Left renal pelvis (tissue), 4 donors: ENCODE results near the gene CADPS2. TPM values are rescaled to one million over a fixed set of nuclear protein-coding genes. Genes with fewer than 3 reads are reported as not detected.
"Not testable (repeated sequence)": the region's sequence is repeated elsewhere in the genome, so short reads cannot be mapped to it uniquely, and the experiment has no call there.

ENCODE experiments used
- DNase-seq, 4 donors: peaks; one replicate each; pipeline ENCODE4 v3.0.0-alpha.2; 2013; ENCODE audit warnings: low read depth in 4 of 4, low spot score in 3 of 4
- polyA plus RNA-seq, 4 donors: library from polyadenylated mRNA; unstranded; fragments of 120-200 nt; gene quantifications; one replicate each; pipeline ENCODE4 v1.2.1, GENCODE V29; 2013; ENCODE audit not compliant: insufficient read length in 4 of 4

The CADPS2 gene
- polyA plus RNA-seq, 4 donors: 42.6 to 124 (median 54.3) TPM

GRCh38 chr7:122719010-122719578 is 167.2 kb downstream of the CADPS2 start:
- no peak for DNase-seq

DNA sequence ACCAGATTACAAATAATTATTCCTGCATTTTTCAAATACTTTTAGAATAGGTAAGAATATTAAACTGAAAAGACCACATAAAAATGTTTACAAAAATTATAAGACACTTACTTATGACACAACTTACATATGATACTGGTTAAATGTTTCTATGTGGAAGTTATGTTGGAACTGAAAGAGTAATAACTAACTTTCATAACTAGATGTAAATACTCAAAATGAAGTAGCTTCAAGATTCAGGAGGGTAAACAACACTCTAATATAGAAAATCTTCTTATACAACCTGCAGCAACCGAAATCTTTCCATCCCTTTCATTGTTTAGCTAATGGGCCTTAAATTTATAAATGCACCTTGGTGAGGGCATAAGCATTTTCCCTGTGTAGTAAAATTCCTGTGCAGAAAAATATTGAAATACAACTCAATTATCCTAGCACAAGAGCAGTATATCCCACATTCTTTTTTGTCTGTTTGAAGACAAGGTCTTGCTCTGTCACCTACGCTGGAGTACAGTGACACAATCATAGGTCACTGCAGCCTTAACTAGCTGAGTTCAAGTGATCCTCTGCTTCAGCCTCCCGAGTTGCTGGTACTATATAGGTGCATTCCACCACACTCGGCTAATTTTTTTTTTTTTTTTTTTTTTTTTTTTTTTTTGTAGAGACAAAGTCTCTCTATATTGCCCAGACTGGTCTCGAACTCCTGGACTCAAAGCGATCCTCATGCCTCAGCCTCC is 168.7 kb downstream of the CADPS2 start:
- no peak for DNase-seq

DNA sequence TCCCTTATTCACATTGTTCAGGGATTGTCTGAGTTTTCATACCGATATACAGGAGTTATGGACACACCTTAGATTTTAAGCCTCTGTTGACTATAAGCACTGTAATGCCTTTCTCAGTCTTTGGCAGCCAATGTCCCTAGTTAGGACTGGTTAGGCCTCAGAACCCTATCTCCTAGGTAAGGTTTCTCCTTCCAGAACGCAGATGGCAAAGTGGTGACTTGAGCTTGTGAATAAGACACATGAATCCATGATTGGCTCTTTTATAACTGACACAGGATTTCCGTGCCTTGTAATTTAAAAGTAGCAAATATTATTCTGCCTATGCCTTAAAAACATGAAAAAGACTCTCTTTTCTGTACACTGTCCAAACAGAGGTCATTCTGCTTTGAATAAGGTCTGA is 171.1 kb downstream of the CADPS2 start:
- DNase-seq: no peak

GRCh38 chr7:122710916-122711315 is 175.3 kb downstream of the CADPS2 start:
- DNase-seq: no peak

DNA sequence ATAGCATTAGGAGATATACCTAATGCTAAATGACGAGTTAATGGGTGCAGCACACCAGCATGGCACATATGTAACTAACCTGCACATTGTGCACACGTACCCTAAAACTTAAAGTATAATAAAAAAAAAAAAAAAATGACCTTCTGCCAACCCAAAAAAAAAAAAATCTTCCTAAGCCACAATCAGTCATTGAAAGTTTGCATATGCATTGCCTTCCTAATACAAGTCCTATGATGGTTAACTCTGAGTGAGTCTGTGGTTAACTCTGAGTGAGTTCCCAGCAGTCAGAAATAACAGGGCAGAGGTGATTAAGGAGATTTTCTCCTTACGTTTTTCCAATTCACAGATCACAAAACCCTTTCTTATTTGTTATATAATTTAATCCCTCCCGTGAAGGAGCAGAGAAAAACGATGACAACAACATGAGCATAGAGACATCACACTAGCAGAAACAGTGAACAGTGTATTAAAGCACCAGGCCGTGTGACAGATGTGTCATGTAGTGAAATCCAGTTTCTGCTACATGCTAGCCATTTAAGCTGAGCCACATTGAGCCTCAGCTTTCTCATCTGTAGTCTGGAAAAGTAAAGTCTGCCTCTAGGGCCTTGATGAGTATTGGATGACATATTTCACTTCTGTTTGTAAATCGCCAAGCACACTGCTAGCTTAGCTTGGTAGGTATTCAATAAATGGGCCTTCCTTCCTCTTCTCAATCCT is 176.2 kb downstream of the CADPS2 start:
- DNase-seq: no peak

GRCh38 chr7:122706836-122707235 is 179.4 kb downstream of the CADPS2 start:
- no peak for DNase-seq

GRCh38 chr7:122702872-122703510 is 183.3 kb downstream of the CADPS2 start, which contains the start of gene RNF148:
RNF148 (minus strand) TSS chr7:122702922; CDS start chr7:122702750, 172 bp downstream.
- DNase-seq: no peak

- DNase-seq: no peak
Observed at GRCh38 chr7:122699017-122699416, 187.2 kb downstream of the CADPS2 start, which contains the start of gene RNF133. RNF133 (minus strand) TSS chr7:122699117; CDS start chr7:122698918, 199 bp downstream.

DNA sequence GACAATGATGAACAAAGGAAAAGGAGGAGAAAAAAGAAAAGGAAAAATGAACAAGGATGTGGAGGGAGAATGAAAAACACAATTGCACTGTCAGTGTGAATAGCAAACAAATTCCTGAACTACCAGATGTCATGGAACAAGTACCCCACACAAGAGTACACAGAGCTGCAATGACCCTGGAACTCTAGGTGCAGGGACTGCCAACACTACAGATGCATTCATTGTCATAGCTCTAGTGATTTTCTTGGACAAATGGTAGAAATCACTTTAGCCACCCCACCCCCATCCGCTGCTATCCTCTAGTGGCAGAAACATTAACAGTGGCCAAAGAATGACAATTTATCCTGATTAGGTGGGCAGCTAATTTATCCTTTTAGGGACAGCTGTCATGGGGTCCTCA is 190.4 kb downstream of the CADPS2 start:
- DNase-seq: no peak

DNA sequence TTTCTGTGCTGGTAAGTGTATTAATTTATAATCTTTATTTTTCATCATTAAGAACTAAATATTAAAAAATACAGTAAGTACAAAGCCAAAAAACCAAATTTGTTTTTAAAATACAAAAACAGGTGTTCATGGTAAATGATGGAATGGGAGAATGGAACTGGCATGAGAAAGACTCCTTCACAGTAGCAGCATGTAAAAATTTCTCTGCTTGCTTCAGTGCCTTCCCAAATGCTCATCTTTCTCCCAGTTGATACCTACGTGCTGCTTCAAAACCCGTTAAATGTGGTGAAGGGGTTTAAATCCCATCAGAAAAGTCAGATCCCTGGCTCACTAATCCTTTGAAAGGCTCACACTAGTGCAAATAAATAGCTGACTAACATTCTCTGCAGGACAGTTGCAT is 191.6 kb downstream of the CADPS2 start:
- DNase-seq: no peak

DNA sequence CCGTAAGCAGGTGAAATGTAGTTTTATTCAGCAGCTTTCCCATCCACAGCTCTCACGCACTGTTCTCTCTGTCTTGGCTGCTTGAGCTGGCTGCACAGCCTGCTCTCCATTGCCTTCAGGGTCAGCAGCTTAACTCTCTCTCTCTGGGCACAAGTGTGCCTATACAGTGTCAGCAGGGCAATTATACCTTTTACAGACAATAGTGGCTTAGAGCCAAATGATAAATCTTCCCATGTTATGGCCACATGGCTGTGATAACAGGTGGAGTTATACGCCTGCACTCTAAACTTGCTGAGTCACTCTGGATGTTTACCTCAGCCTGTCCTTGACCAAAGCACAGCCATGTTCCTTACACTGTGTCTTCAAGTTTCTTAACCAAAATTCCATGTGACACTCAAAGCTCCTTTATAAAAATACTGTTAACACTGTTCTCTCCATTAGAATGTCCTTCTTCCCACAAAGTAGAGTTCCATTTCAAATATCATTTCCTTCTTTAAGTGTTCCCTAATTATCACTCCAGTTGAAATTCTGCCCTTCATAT is 193.4 kb downstream of the CADPS2 start:
- DNase-seq: no peak

DNA sequence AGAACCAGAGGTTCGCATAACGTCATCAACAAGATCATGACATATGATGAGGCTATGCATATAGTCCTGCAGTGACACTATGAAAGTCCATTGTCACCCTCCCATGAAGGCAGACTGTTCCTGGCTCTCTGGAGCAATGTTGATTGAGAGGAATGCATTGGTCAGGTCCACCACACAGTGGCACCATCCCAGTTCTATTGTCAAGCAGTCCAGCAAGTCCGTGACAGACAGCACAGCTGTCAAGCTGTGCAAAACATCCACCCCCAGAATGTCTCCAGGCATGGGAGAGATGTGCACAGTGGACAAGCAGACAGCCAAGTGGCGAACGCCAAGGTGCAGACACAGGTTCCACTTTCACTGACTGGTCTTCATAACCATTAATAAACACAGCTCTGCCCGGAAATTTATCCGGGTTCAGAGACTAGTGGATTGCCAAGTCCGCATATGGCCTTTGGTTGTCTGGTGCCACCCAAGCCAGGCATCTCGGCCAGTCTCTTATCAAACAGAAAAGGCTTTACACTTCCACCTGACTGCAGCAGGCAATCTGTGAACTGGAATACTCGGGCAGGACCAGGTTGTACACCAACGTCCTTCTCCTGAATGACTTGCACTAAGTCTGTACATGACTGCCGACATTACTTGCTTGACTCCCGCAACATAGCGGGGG is 194.6 kb downstream of the CADPS2 start:
- no peak for DNase-seq

GRCh38 chr7:122689346-122690109 is 196.7 kb downstream of the CADPS2 start:
- no peak for DNase-seq

GRCh38 chr7:122688400-122688998 is 197.8 kb downstream of the CADPS2 start:
- peak in 3 of 4 donors; percentile 5 to 41 (median 18) for DNase-seq

DNA sequence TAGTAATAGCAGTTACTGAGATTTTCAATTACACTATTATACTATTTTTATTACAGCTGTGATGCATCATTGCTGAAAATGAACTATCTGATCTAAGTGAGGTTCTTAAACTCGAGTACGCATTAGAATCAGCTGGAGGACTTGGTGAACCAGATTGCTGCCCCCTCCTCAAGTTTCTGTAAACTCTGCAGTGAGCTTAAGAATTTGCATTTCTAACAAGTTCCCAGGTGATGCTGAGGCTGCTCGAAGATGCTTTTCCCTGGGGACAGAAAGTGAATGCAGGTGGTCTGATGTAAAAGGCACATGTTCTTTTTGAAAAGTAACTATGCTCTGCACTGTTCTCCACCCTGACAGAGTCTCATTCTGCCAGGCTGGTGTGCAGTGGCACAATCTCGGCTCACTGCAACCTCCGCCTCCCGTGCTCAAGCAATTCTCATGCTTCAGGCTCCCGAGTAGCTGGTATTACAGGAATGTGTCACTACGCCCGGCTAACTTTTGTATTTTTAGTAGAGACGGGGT is 199.8 kb downstream of the CADPS2 start:
- no peak for DNase-seq

DNA sequence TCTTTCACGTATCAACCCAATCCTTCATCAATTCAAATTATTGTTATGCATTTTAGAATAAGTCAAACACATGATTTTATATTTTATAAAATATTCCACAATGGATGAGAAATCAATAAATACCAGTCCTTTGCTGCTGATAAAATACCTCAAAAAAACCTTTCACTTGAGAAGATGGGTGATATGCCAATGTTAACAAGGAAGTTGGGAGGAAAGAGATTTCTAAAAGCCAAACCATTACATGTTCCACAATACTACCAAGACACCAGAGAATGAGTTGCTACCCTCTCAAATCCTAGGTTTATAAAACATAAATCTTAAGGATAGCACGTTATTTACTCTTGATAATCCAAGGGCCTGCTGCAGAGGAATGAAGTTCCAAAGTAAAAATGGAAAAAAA is 201.8 kb downstream of the CADPS2 start:
- DNase-seq: no peak

- no peak for DNase-seq
Observed at GRCh38 chr7:122682815-122683550, 203.3 kb downstream of the CADPS2 start.

- DNase-seq: not testable (repeated sequence)
Observed at GRCh38 chr7:122681186-122681585, 205.1 kb downstream of the CADPS2 start.
